HT1080 (cell line): Measurements from ENCODE around the gene SLC10A7. TPM values are rescaled to one million over a fixed set of nuclear protein-coding genes. Genes with fewer than 3 reads are reported as not detected.

ENCODE experiments used
- DNase-seq: peaks from one replicate; pipeline ENCODE4 v3.0.0-alpha.2; 2015; ENCODE audit warnings: low read depth
- total RNA-seq: library from RNA; depleted of rRNA; stranded (reverse); fragments of >200 nt; shearing (Covaris generic); gene quantifications from 2 replicates; pipeline ENCODE4 v1.2.3, GENCODE V29; 2014

Gene SLC10A7
- total RNA-seq, 1 experiment from 2014 or later, result 5.6 TPM

DNA sequence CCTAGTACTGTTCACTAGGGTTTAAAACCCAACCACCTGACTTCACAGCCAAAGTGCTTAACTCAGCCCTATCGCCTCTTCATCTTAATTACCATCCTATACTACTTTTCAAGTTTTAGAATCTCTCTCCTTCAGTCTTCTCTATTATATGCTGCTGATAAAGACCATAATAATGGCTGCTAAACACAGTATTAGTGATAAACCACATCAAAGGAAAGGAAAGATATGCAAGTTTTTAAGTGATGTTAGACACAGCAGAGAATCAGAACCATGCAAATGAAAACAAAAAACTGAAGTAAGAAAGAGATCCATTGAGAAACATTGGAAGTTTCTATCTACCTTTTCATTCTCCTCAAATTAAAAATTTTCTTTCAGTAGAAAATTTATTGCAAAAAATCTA, 206.6 kb downstream of the SLC10A7 start:
- no peak for DNase-seq

- DNase-seq, result no peak
Measured at GRCh38 chr4:146311238-146311970, 210.3 kb downstream of the SLC10A7 start.

- DNase-seq, result no peak
Measured at GRCh38 chr4:146310319-146311021, 211.3 kb downstream of the SLC10A7 start.

DNA sequence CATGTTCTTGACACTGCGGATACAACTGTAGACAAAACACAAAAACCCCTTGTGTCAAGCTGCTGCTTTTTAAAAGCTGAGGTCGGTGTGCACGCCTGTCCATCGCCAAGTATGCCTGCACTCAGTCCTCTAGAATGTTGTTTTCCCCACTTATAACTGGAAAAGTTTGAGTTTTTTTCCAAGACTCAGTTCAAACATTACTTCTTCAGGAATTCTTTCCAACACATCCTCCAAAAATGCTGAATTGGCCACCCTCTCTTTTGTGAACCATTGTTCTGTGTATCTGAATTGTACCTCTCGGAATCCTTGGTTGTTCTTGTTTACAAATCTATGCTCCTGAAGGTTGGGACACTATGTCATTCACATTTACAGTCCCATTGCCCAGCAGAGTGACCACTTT, 212.8 kb downstream of the SLC10A7 start:
- no peak for DNase-seq

- DNase-seq, result no peak
Measured at GRCh38 chr4:146302822-146303221, 218.9 kb downstream of the SLC10A7 start.

DNA sequence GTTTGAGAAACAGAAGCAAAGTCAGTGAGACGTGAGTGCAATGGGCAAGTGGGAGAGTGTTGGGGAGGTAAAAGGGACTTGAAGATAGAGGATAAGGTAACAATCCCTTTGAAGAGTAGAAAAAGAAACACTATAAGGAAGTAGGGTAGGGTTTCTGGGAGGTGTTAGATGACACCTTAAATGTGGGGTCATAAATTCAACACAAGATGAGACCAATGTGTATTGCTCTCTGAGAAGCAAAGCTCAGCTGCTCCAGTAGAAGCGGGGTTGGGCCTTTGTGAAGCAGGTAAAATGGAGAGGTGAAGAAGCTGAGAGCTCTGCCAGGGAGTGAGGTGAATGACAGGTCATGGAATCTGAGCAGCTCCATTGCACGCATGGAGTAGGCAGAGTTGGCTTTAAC, 222.1 kb downstream of the SLC10A7 start:
- DNase-seq, result no peak

DNA sequence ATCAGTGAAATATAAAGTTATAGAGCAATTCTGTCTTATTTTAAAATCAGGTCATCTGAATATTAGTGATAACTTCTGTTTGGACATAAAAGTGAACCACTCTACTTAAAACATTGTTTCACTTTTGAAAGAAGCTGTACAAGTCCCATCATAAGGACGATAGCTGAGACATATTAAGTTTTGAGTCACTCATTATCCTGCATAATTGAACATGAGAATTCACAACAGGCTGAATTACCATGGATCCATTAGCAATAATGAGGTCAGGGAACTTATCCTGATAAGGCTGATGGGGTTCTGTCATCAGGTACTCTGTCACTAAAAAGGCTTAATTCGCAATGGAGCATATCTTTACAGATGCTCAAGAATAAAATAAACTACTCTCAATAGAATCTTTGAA, 227.0 kb downstream of the SLC10A7 start:
- DNase-seq, result no peak

GRCh38 chr4:146292508-146292907, 229.2 kb downstream of the SLC10A7 start:
- no peak for DNase-seq

DNA sequence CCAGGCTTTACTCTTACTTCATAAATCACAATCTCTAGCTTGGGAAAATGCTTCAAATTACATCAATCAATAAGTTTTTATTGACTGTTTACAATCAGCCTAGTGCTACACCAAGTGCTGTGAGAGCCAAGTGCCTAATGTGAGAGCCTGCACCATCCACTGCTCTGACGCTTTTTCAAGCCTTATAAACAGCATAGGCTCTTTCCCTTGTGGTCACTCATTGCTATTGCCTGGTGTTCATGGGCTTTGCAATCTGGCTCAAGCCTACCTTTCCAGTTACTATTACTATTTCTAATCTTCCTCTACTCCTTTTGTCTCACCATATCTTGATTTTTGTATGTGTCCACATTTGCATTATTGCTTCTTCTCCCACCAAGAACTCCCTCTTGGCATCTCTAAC, 230.4 kb downstream of the SLC10A7 start:
- no peak for DNase-seq

- DNase-seq, result no peak
Measured at GRCh38 chr4:146288193-146288592, 233.5 kb downstream of the SLC10A7 start.

DNA sequence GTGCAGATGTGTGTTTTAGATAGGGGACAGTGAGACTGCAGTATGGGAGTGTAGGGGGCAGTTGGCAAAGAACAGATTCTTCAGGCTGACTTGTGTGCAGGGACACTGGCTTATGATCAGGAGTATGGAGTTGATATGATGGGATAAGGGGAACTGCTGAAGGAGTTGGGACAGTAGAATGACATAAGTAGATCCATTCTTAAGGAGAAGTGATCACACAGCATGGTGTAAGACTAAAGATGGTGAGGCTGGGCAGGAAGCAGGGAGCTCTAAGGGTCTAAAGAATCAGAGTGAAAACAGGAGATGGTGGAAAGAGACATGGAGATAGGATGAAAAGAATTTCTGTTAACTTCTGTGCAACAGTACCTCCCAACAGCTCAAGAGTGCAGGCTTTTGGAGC, 236.7 kb downstream of the SLC10A7 start:
- DNase-seq, result no peak

- no peak for DNase-seq
Measured at GRCh38 chr4:146283758-146284651, 237.7 kb downstream of the SLC10A7 start.

DNA sequence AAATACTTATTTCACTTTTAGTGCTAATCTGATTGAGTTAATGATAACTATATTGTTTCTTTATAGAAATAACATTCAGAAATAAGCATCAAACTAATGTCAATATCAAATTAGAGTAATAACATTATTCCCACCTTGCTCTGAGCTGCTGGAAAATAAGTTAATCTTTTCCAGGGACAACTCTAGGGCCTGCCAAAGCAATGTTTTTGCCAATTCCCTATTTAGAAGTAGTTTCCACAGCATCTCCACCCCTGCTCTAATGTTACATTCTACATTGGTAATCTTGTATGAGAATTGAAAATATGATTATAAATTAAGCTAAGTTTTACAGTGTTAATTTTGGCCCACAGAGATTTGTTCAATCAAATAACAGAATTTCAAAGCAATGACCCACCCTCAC, 239.1 kb downstream of the SLC10A7 start:
- DNase-seq, result no peak

DNA sequence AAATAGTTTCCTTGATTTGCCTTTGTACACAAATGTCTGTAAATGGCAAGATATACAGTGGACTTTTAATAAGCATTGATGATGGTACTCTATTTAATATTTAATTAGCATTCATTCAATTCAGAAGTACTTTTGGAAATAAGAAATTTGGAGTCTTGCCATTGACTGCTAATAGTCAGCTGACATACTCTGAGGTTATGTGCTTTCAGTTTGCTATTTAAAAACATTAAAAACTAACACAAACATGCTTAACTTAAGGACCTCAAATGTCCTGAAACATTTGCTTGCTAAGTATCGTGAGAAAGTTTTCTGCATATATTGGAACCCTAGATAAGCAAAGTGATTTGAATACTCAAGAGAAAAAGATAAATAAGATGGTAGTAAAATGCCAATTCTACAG, 242.8 kb downstream of the SLC10A7 start:
- no peak for DNase-seq

- DNase-seq, result no peak
Measured at GRCh38 chr4:146275370-146275769, 246.4 kb downstream of the SLC10A7 start.

GRCh38 chr4:146274774-146275173, 247.0 kb downstream of the SLC10A7 start:
- no peak for DNase-seq

DNA sequence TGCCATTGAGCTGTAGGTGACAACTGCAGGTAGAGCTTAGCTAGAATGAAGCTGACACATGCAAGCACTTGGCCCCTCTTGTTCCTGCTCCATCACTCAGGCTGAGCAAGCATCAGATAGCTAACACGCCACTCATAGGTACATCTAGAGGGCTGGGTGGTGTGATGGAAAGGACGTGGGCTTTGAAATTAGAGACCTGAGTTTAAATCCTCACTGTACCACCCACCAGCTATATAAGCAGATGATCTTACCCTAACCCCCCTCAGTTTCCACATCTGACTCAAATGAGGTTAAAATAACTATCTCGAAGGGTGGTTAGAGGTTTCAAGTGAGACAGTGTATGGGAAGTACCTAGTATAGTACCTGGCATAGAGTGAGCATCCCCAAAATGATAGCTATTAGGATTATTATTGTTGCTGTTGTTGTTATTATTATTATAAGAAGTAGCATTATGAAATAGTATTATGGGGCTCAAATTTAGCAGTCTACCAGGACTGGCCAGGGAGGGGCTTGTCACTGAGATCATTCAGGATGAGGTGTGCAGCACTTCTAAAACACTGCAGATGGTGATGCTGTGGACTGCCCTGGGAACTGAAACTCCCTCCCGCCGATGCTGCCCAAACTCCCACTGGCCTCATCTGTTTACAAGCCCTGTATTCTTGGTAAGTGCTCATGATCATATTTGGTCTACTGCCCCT, 248.4 kb downstream of the SLC10A7 start:
- no peak for DNase-seq

- DNase-seq, result no peak
Measured at GRCh38 chr4:146271466-146271865, 250.3 kb downstream of the SLC10A7 start.

- DNase-seq, result no peak
Measured at GRCh38 chr4:146269228-146269653, 252.5 kb downstream of the SLC10A7 start.

- DNase-seq, result no peak
Measured at GRCh38 chr4:146267826-146268225, 253.9 kb downstream of the SLC10A7 start.

DNA sequence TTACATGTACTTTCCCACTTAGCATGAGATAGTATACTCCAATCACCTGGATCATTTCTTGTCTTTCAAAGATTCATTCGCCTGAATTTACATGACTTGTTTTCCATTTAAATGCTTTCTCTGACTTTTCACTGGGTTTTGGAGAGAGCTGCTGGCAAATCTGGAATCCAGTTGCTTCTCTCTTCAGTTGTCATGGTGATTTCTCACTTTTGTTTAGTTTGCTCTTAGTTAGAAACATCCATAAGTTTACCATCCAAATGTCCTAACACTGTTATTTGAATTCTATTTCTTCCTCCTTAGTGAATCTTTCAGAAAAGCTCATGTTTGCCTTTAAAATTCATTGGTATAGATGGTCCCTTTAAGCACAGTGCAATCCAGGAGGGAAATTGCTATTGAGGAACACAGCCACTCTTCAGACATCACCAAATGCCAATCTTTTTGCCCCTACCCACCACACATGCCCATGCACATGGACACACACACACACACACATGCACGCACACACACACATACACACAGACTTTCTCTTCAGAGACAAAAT, 255.7 kb downstream of the SLC10A7 start:
- DNase-seq, result no peak
